Measurements from ENCODE around the gene LRP8. TPM values are rescaled to one million over a fixed set of nuclear protein-coding genes. Genes with fewer than 3 reads are reported as not detected.
"Not testable (repeated sequence)": the region's sequence is repeated elsewhere in the genome, so short reads cannot be mapped to it uniquely, and the experiment has no call there.

The LRP8 gene
- total RNA-seq, 3 donors from 2014 or later, result 1.3 to 6.5 (median 1.4) TPM

- no peak overlapping the region for H3K4me3 ChIP-seq
- no peak for TF ChIP-seq CTCF (IDR thresholded peaks at IDR 0.05)
- no peak for ATAC-seq
- no peaks in the 10 kb centered on the region for H3K36me3 ChIP-seq (ENCODE audit: low read depth)
- no peak for DNase-seq
- intact Hi-C loops (cut with DNase I, micrococcal nuclease), result no loop called here
- no peaks in the 10 kb centered on the region for H3K9me3 ChIP-seq
- no peaks in the 10 kb centered on the region for H3K4me1 ChIP-seq (ENCODE audit: low read depth)
These were observed 42.3 kb downstream of the LRP8 start for GRCh38 chr1:53285546-53285945.

- DNase-seq (no peak), ATAC-seq (no peak)
- H3K4me1 ChIP-seq (ENCODE audit: low read depth), result no peaks in the 10 kb centered on the region
- no peaks in the 10 kb centered on the region for H3K9me3 ChIP-seq
- H3K36me3 ChIP-seq (ENCODE audit: low read depth), result no peaks in the 10 kb centered on the region
- H3K4me3 ChIP-seq, result no peak overlapping the region
- intact Hi-C loops (cut with DNase I, micrococcal nuclease), result no loop called here
- TF ChIP-seq CTCF (IDR thresholded peaks at IDR 0.05), result no peak
These were observed 43.4 kb downstream of the LRP8 start for GRCh38 chr1:53284224-53285020.

- DNase-seq; ATAC-seq; H3K4me1 ChIP-seq (ENCODE audit: low read depth); H3K4me3 ChIP-seq; intact Hi-C loops (cut with DNase I, micrococcal nuclease); H3K9me3 ChIP-seq; H3K36me3 ChIP-seq (ENCODE audit: low read depth): not testable (repeated sequence)
These were observed 44.7 kb downstream of the LRP8 start for GRCh38 chr1:53283156-53283555.

GRCh38 chr1:53281133-53281532 lies 46.7 kb downstream of the LRP8 start:
- DNase-seq (peak in 1 of 3 donors; percentile 12), ATAC-seq (no peak)
- Histone ChIP-seq H3K4me3 (no peak overlapping the region), H3K36me3 (ENCODE audit: low read depth) (no peaks in the 10 kb centered on the region), H3K9me3 (no peaks in the 10 kb centered on the region), H3K4me1 (ENCODE audit: low read depth) (no peaks in the 10 kb centered on the region)
- TF ChIP-seq CTCF (IDR thresholded peaks at IDR 0.05), result no peak
- intact Hi-C loops (cut with DNase I, micrococcal nuclease), result no loop called here

GRCh38 chr1:53280496-53280895 lies 47.4 kb downstream of the LRP8 start:
- Histone ChIP-seq H3K36me3 (ENCODE audit: low read depth) (no peaks in the 10 kb centered on the region), H3K4me3 (no peak overlapping the region), H3K4me1 (ENCODE audit: low read depth) (no peaks in the 10 kb centered on the region), H3K9me3 (no peaks in the 10 kb centered on the region)
- intact Hi-C loops (cut with DNase I, micrococcal nuclease), result no loop called here
- TF ChIP-seq CTCF (IDR thresholded peaks at IDR 0.05), result no peak
- ATAC-seq (no peak), DNase-seq (peak in 1 of 3 donors; percentile 17)

GRCh38 chr1:53279296-53280200 lies 48.3 kb downstream of the LRP8 start:
- Histone ChIP-seq H3K9me3 (no peaks in the 10 kb centered on the region), H3K4me1 (ENCODE audit: low read depth) (no peaks in the 10 kb centered on the region), H3K4me3 (no peak overlapping the region), H3K36me3 (ENCODE audit: low read depth) (no peaks in the 10 kb centered on the region)
- DNase-seq (no peak), ATAC-seq (no peak)
- intact Hi-C loops (cut with DNase I, micrococcal nuclease), result loop anchor here in 1 of 2 donors (2.0 kb wide), 1 partner anchor 113 kb away; no protein-coding TSS in a partner anchor
- TF ChIP-seq CTCF (IDR thresholded peaks at IDR 0.05), result no peak
